GM18502 (cell line): Measurements from ENCODE around the gene GRIK1.
"Not testable (repeated sequence)": the region's sequence is repeated elsewhere in the genome, so short reads cannot be mapped to it uniquely, and the experiment has no call there.

Experiments used
- ATAC-seq: cut with Tn5 transposase; IDR thresholded peaks from one replicate; pipeline ENCODE4 v1.9.1; 2021; ENCODE audit warnings: mild to moderate bottlenecking; ENCODE audit not compliant: unreplicated experiment, poor library complexity

GRIK1 gene

GRCh38 chr21:29630441-29630840, 309.4 kb downstream of the GRIK1 start:
- ATAC-seq = no peak

GRCh38 chr21:29627905-29628304, 311.9 kb downstream of the GRIK1 start:
- no peak for ATAC-seq

- ATAC-seq = no peak
These were observed 312.9 kb downstream of the GRIK1 start for GRCh38 chr21:29626801-29627470.

GRCh38 chr21:29625990-29626389, 313.8 kb downstream of the GRIK1 start:
- ATAC-seq = no peak

GRCh38 chr21:29624776-29625175, 315.0 kb downstream of the GRIK1 start:
- no peak for ATAC-seq

GRCh38 chr21:29621525-29621924, 318.3 kb downstream of the GRIK1 start:
- ATAC-seq = no peak

GRCh38 chr21:29616209-29616751, 323.5 kb downstream of the GRIK1 start:
- no peak for ATAC-seq

- ATAC-seq = no peak
These were observed 325.9 kb downstream of the GRIK1 start for GRCh38 chr21:29613877-29614276.

- no peak for ATAC-seq
These were observed 326.8 kb downstream of the GRIK1 start for GRCh38 chr21:29613021-29613420.

GRCh38 chr21:29610779-29611360, 328.9 kb downstream of the GRIK1 start:
- no peak for ATAC-seq

GRCh38 chr21:29606613-29607012, 333.2 kb downstream of the GRIK1 start:
- ATAC-seq = no peak

GRCh38 chr21:29605219-29605618, 334.6 kb downstream of the GRIK1 start:
- ATAC-seq = not testable (repeated sequence)

- no peak for ATAC-seq
These were observed 335.7 kb downstream of the GRIK1 start for GRCh38 chr21:29604076-29604475.

GRCh38 chr21:29601047-29601446, 338.7 kb downstream of the GRIK1 start:
- ATAC-seq = no peak

- ATAC-seq = no peak
These were observed 353.1 kb downstream of the GRIK1 start for GRCh38 chr21:29586696-29587095.

- no peak for ATAC-seq
These were observed 354.3 kb downstream of the GRIK1 start for GRCh38 chr21:29585462-29585861.

GRCh38 chr21:29583424-29583924, 356.3 kb downstream of the GRIK1 start:
- ATAC-seq = no peak

- ATAC-seq = no peak
These were observed 356.9 kb downstream of the GRIK1 start for GRCh38 chr21:29582855-29583254.

- no peak for ATAC-seq
These were observed 358.4 kb downstream of the GRIK1 start for GRCh38 chr21:29581393-29581792.

- no peak for ATAC-seq
These were observed 359.0 kb downstream of the GRIK1 start for GRCh38 chr21:29580732-29581285.

GRCh38 chr21:29578306-29578705, 361.5 kb downstream of the GRIK1 start:
- ATAC-seq = no peak
